ENCODE results near the gene MERTK.

Gene MERTK

DNA sequence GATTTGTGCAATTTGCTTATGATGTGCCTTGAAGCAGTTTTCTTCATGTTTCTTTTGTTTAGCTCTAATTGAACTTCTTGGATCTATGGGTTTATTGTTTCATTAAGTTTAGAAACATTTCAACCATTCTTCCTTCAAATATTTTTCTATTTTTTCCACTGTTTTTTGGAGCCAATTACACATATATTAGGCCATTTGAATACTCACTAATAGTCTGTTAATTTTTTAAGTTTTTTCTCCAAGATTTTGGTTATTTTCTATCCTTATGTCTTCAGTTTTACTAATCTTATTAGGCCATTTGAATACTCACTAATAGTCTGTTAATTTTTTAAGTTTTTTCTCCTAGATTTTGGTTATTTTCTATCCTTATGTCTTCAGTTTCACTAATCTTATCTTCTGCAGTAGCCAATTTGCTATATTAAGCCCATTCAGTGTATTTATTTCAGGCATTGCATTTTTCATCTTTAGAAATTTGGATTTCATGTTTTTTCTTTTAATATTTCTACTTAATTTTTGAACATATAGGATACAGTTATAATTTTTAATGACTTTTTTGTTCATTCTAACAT is 147.1 kb downstream of the MERTK start:
- no peak for DNase-seq (ENCODE audit: extremely low read depth, low read depth)
- no peak for TF ChIP-seq CTCF (IDR thresholded peaks at IDR 0.05; ENCODE audit: low read depth, low read length)

DNA sequence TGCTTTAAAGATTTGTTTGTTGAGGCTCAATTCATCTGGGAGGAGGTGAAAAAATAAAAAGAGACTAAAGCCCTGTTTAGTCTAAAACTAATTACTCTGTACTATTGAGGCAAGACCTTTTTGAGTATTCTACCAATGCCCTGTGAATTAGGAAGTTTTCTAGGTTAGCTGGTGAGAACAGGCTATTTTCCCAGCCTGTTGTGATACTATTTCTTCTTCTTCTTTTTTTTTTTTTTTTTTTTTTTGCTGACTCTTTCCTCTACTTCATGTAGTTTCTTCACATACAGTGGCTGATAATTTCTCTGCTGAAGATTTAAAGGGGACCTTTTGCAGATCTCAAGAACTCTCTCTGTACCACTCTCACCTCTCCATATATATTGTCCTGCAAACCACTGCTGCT is 147.8 kb downstream of the MERTK start:
- TF ChIP-seq CTCF (IDR thresholded peaks at IDR 0.05; ENCODE audit: low read depth, low read length): no peak
- no peak for DNase-seq (ENCODE audit: extremely low read depth, low read depth)

DNA sequence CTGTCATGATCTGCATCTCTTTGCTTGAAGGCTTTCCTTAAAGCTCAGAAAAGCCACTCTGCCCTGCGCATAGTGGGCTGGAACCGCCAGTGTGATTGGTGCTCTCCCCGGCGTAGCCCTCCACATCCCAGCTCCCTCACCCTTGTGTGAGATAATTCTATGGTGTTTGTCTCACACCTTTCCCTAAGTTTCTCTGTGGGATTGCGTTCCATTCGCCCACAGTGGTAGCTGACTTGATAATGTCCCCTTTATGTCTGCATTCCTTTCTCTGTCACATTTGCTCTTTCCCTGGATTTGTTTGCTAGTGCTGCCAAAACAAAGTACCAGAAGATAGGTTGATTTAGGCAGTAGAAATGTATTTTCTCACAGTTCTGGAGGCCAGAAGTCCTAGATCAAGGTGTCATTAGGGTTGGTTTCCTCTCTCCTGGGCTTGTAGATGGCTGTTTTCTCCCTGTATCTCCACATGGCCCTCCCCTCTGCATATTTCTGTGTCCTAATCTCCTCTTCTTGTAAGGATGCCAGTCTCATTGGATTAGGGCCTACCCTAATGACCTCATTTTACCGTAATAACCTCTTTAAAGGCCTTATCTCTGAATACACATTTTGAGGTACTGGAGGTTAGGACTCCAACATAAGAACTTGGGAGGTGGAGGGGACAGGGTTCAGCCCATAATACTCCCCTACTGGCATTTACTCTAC is 149.3 kb downstream of the MERTK start:
- no peak for DNase-seq (ENCODE audit: extremely low read depth, low read depth)
- TF ChIP-seq CTCF (IDR thresholded peaks at IDR 0.05; ENCODE audit: low read depth, low read length): no peak

DNA sequence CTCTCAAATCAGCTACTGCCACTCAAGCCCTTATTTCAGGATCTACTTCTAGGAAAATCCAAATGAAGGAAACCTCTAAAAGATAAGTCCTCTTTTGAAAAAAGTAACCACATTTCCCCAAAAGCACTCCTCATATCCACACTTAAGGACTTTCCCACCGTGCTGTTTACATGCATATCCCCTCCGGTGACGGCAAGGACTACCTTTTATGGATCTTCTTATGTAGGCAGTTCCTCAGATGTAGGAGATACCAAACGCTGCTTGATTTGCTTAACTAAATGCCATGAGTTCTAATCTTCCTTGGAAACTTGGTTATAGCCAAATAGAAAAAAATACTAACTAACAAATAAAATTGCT is 149.8 kb downstream of the MERTK start:
- TF ChIP-seq CTCF (IDR thresholded peaks at IDR 0.05; ENCODE audit: low read depth, low read length): no peak
- no peak for DNase-seq (ENCODE audit: extremely low read depth, low read depth)

- DNase-seq (ENCODE audit: extremely low read depth, low read depth): peak; percentile 36
These were observed 150.5 kb downstream of the MERTK start for GRCh38 chr2:112048887-112049286.

GRCh38 chr2:112050316-112050715 is 151.9 kb downstream of the MERTK start:
- DNase-seq (ENCODE audit: extremely low read depth, low read depth): no peak
- TF ChIP-seq CTCF (IDR thresholded peaks at IDR 0.05; ENCODE audit: low read depth, low read length): no peak

More at GRCh38 chr2:112048887-112049286, 150.5 kb downstream of the MERTK start:
- TF ChIP-seq CTCF (IDR thresholded peaks at IDR 0.05; ENCODE audit: low read depth, low read length): peak; percentile 85

- peak; percentile 95 for DNase-seq (ENCODE audit: extremely low read depth, low read depth)
- no peak for TF ChIP-seq CTCF (IDR thresholded peaks at IDR 0.05; ENCODE audit: low read depth, low read length)
These were observed 155.8 kb downstream of the MERTK start for GRCh38 chr2:112053917-112054846.

All from AG09319 (cell line).